Measurements from ENCODE around the gene HDDC2. TPM values are rescaled to one million over a fixed set of nuclear protein-coding genes. Genes with fewer than 3 reads are reported as not detected.

The HDDC2 gene
- 14.2 and 24.6 TPM in 2 replicates for total RNA-seq

DNA sequence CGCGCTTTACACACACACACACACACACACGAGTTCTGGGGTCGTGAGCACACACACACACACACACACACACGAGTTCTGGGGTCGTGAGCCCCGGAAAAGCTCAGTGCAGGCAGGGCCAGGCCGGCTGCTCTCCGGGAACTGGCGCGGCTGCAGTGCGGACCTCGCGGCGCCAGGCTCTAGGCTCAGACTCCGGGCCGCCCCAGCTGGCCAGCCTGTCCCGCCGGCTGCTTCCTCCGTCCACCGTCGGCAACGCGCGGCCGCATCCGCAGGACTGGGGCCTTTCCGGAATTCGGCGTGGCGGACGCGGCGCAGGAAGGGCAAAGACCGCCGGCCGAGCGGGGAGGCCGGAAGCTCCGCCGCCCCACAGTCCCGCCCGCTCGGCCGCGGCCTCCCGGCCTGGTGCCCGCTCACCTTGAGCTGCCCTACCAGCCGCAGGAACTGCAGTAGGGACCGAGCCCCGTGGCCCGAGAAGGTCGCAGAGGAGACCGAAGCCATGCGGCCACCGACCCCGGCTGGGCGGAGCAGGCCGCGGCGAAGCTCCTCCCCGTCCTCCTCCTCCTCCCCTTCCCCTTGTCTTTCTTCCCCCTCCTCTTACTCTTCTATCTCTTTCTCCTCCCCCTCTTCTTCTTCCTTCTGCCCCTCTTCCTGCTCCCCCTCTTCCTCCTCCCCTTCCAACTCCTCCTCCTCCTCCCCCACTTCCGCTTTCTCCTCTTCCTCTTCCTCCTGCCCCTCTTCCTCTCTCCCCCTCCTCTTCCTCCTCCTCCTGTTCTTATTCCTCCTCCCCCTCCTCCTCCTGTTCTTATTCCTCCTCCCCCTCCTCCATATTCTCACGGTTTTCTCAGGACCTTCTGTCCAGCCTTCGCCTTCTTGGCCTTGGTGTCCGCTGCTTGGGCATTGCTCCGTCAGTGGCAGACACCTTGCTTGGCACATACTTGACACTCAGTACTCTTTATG is at the start of gene HDDC2:
HDDC2 (minus strand) TSS at position 533 of the 957 bp plus-strand sequence; CDS start at position 498, 35 bp downstream.

Other genes starting within 250 kb of the HDDC2 start
- 4.3 and 4.7 TPM in 2 replicates for gene TPD52L1, start 148.2 kb downstream of the HDDC2 start, total RNA-seq

Measured in thoracic aorta endothelial cell (primary cell).